ENCODE results near the gene RPSA. TPM values are rescaled to one million over a fixed set of nuclear protein-coding genes. Genes with fewer than 3 reads are reported as not detected.

RPSA gene
- total and polyA plus RNA-seq, 9 of the 15 experiments (the other 6 are each of a cell fraction or from before 2014, with no cell fraction given) = 2,290 to 4,272 (median 2,730) TPM

DNA sequence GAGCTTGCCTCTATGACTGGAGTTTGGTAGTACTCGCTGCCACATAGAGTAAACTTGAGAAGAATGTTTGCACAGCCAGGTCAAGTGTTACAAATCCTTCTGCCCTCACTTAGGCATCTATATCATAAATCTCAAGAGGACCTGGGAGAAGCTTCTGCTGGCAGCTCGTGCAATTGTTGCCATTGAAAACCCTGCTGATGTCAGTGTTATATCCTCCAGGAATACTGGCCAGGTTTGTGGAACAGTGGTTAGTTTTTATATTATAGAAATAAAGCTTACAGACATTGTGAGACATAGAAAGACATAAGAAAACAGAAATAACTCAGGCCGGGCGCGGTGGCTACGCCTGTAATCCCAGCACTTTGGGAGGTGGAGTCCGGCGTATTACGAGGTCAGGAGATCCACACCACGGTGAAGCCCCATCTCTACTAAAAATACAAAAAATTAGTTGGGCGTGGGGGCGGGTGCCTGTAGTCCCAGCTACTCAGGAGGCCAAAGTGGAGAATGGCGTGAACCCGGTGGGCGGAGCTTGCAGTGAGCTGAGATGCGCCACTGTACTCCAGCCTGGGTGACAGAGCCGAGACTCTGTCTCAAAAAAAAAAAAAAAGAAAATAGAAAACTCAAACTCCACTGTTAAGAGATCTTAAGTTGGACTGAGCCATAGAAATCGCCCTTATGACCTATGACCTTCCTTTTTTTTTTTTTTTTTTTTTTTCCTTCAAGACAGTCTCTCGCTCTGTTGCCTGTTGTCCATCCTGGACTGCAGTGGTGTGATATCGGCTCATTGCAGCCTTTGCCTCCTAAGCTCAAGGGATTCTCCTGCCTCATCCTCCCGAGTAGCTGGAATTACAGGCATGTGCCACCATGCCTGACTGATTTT, 2.2 kb downstream of the RPSA start:
- no peaks in the 10 kb centered on the region for H3K27me3 ChIP-seq (ENCODE audit: control insufficient read depth in 2 of 2, insufficient read depth in 2 of 2, low read length in 2 of 2)
- FAIRE-seq (no peak), DNase-seq (ENCODE audit: extremely low read depth in 1 of 4, low spot score in 3 of 4) (peak in 1 of 4 experiments; percentile 78), ATAC-seq (no peak)
- ChIA-PET POLR2A (interaction anchor here (0.6 to 6.1 kb wide), 10 partner anchors 7 to 408 kb away, joined by 3 to 45 read pairs (median 3); no protein-coding TSS in a partner anchor), CTCF (ENCODE audit: low intra/inter-chr PET ratio) (no interaction called here)
- intact Hi-C loops (cut with micrococcal nuclease) (loop anchor here (5.0 to 10.0 kb wide), 3 partner anchors 34 to 896 kb away; partner anchors contain the start of gene EIF1B), in situ Hi-C loops (cut with MboI) (loop anchor here (10.0 to 25.0 kb wide), 2 partner anchors 896 to 1054 kb away; partner anchors contain the start of genes EIF1B and RPL14)
- H2AFZ ChIP-seq (ENCODE audit: low read depth, low read length) = no peak overlapping the region
- H3K4me3 ChIP-seq = peak overlapping the region; percentile 61
- peak overlapping the region; percentile 70 to 94 for H3K9ac ChIP-seq (ENCODE audit: insufficient read depth in 1 of 2, low read depth in 2 of 2, low read length in 2 of 2)
- peaks cover 63% of the 10 kb centered on the region for H3K79me2 ChIP-seq (ENCODE audit: control insufficient read depth, insufficient read depth, low read length)
- peaks cover 68% of the 10 kb centered on the region for H3K36me3 ChIP-seq (ENCODE audit: control insufficient read depth, insufficient read depth, low read length)
- H3K9me3 ChIP-seq (replicated peaks; ENCODE audit: control insufficient read depth, insufficient read depth, low read depth, low read length) = no peaks in the 10 kb centered on the region
- H3K4me1 ChIP-seq (replicated peaks in 1 of 2; ENCODE audit: control insufficient read depth in 2 of 2, insufficient read depth in 2 of 2, low read length in 2 of 2) = peaks cover 18 to 29% of the 10 kb centered on the region in 2 experiments; a peak in 4 of 5 replicates
- peak overlapping the region; percentile 91 for H3K27ac ChIP-seq (ENCODE audit: extremely low read depth, low read depth, low read length)
- no TSS peak for BruUV-seq (replicated peaks)
- 33% methylated on average over 20 of the region's 21 CpGs for WGBS (ENCODE audit: insufficient coverage, low coverage, missing lambda C conversion rate)
- H3K4me2 ChIP-seq (ENCODE audit: insufficient read depth, low read length) = peak overlapping the region; percentile 96
- H3K9me1 ChIP-seq (ENCODE audit: control insufficient read depth, insufficient read depth, low read length) = no peaks in the 10 kb centered on the region
- peaks cover 36% of the 10 kb centered on the region for H4K20me1 ChIP-seq (replicated peaks; ENCODE audit: control insufficient read depth, insufficient read depth, low read length)
- TF ChIP-seq, protein P1, sequence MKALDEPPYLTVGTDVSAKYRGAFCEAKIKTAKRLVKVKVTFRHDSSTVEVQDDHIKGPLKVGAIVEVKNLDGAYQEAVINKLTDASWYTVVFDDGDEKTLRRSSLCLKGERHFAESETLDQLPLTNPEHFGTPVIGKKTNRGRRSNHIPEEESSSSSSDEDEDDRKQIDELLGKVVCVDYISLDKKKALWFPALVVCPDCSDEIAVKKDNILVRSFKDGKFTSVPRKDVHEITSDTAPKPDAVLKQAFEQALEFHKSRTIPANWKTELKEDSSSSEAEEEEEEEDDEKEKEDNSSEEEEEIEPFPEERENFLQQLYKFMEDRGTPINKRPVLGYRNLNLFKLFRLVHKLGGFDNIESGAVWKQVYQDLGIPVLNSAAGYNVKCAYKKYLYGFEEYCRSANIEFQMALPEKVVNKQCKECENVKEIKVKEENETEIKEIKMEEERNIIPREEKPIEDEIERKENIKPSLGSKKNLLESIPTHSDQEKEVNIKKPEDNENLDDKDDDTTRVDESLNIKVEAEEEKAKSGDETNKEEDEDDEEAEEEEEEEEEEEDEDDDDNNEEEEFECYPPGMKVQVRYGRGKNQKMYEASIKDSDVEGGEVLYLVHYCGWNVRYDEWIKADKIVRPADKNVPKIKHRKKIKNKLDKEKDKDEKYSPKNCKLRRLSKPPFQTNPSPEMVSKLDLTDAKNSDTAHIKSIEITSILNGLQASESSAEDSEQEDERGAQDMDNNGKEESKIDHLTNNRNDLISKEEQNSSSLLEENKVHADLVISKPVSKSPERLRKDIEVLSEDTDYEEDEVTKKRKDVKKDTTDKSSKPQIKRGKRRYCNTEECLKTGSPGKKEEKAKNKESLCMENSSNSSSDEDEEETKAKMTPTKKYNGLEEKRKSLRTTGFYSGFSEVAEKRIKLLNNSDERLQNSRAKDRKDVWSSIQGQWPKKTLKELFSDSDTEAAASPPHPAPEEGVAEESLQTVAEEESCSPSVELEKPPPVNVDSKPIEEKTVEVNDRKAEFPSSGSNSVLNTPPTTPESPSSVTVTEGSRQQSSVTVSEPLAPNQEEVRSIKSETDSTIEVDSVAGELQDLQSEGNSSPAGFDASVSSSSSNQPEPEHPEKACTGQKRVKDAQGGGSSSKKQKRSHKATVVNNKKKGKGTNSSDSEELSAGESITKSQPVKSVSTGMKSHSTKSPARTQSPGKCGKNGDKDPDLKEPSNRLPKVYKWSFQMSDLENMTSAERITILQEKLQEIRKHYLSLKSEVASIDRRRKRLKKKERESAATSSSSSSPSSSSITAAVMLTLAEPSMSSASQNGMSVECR (CRISPR knock-in tag; IDR thresholded peaks at IDR 0.05) = no peak
- TF ChIP-seq ETV6 (IDR thresholded peaks at IDR 0.05; ENCODE audit: borderline replicate concordance in 1 of 2, low read depth in 2 of 2, low read length in 1 of 2) (no peak), ETV6 (CRISPR knock-in tag; IDR thresholded peaks at IDR 0.05; ENCODE audit: borderline replicate concordance) (no peak), SOX6 (IDR thresholded peaks at IDR 0.05) (no peak), ILK (tag; IDR thresholded peaks at IDR 0.05; ENCODE audit: borderline replicate concordance, low read depth) (no peak), OTX1 (CRISPR knock-in tag; IDR thresholded peaks at IDR 0.05) (no peak), SMC3 (conservative IDR thresholded peaks at IDR 0.05; ENCODE audit: insufficient read depth, low read depth, low read length) (no peak)
